Panc1 (cell line): Measurements from ENCODE around the gene GLRX5. TPM values are rescaled to one million over a fixed set of nuclear protein-coding genes. Genes with fewer than 3 reads are reported as not detected.

Experiments
- ATAC-seq: fragments of 200-7000 bp; cut with Tn5 transposase; 2 replicates; pipeline ENCODE4 v1.9.1; 2020; ENCODE audit warnings: mild to moderate bottlenecking, moderate library complexity
- BruUV-seq: library from RNA; stranded (reverse); fragments of 400-500 nt; replicated peaks from 2 replicates; lab custom pipeline; 2021; lab: Mats Ljungman, UMichigan
- CTCF ChIA-PET: fragments of 300-600 bp; sonication (Branson Sonifier 250); formaldehyde crosslinking; loops from one replicate; lab custom pipeline; 2022; ENCODE audit warnings: antibody characterized with exemption; lab: Charles Lee
- POLR2A ChIA-PET: fragments of 300-600 bp; sonication (Branson Sonifier 250); formaldehyde crosslinking; loops from one replicate; lab custom pipeline; 2022; ENCODE audit warnings: antibody characterized with exemption; lab: Charles Lee
- DNase-seq: peaks from one replicate; pipeline ENCODE4 v3.0.0-alpha.2; 2010; ENCODE audit warnings: low read depth, low spot score
- H3K27ac ChIP-seq: 2 replicates; pipeline ENCODE4 v1.5.1; 2011; ENCODE audit warnings: mild to moderate bottlenecking, low read length, inconsistent platforms
- H3K27me3 ChIP-seq: fragments of 200-500 bp; sonication (Bioruptor generic); 2 replicates; pipeline ENCODE4 v1.6.0; 2014; ENCODE audit warnings: low read length, inconsistent platforms; ENCODE audit not compliant: control insufficient read depth, insufficient read depth
- H3K36me3 ChIP-seq: fragments of 200-500 bp; sonication (Bioruptor generic); 2 replicates; pipeline ENCODE4 v1.5.1; 2014; ENCODE audit warnings: inconsistent platforms, mild to moderate bottlenecking, low read length, moderate library complexity; ENCODE audit not compliant: control insufficient read depth, insufficient read depth
- H3K4me1 ChIP-seq: 2 replicates; pipeline ENCODE4 v1.5.1; 2011; ENCODE audit warnings: inconsistent platforms, mild to moderate bottlenecking, low read length, moderate library complexity; ENCODE audit not compliant: control insufficient read depth, insufficient read depth
- H3K4me3 ChIP-seq, 2 experiments: 2 replicates each; pipeline ENCODE4 v1.5.1; 2011 to 2012; ENCODE audit warnings: low read depth in 2 of 2, low read length in 2 of 2, mild to moderate bottlenecking in 2 of 2, inconsistent platforms in 1 of 2, moderate library complexity in 1 of 2
- H3K9me3 ChIP-seq: fragments of 200-500 bp; sonication (Bioruptor generic); 2 replicates; pipeline ENCODE4 v1.5.1; 2014; ENCODE audit warnings: low read depth, mild to moderate bottlenecking, inconsistent platforms, low read length, moderate library complexity; ENCODE audit not compliant: control insufficient read depth, insufficient read depth
- POLR2AphosphoS5 ChIP-seq: IDR thresholded peaks from 2 replicates; pipeline ENCODE4 v1.6.1; 2012; ENCODE audit warnings: mild to moderate bottlenecking, low read depth, low read length, moderate library complexity
- SIN3A ChIP-seq: IDR thresholded peaks from 2 replicates; pipeline ENCODE4 v1.6.1; 2012; ENCODE audit warnings: low read depth, mild to moderate bottlenecking, low read length, moderate library complexity, borderline replicate concordance; ENCODE audit not compliant: insufficient read depth
- TCF7L2 ChIP-seq: IDR thresholded peaks from 2 replicates; pipeline ENCODE4 v1.6.1; 2011; ENCODE audit warnings: mild to moderate bottlenecking, low read depth, low read length, inconsistent platforms
- in situ Hi-C: cut with HindIII; loops from 2 replicates; pipeline ENCODE4 v1.10.0; 2016; ENCODE audit warnings: low sequenced_read_pairs, low pct_unique_long_range_greater_than_20kb
- intact Hi-C: fragments of 100-400 bp; cut with micrococcal nuclease; formaldehyde crosslinking; loops from one replicate; pipeline ENCODE4 v1.10.0; 2022; ENCODE audit not compliant: unreplicated experiment
- total RNA-seq: library from RNA; stranded (reverse); gene quantifications from one replicate; pipeline ENCODE4 v1.2.1, GENCODE V29; 2021; ENCODE audit not compliant: unreplicated experiment
- TF ChIP-seq, protein P1 (sequence below), 2 experiments: IDR thresholded peaks; 2 replicates each; pipeline ENCODE4 v1.6.1; 2011 to 2012; ENCODE audit warnings: low read depth in 2 of 2, control low read depth in 1 of 2, low read length in 1 of 2, mild to moderate bottlenecking in 1 of 2, moderate library complexity in 1 of 2; ENCODE audit not compliant: insufficient read depth in 1 of 2
- TF ChIP-seq, protein P2 (sequence below): fragments of 450-650 bp; IDR thresholded peaks from 2 replicates; pipeline ENCODE4 v1.5.1; 2017; ENCODE audit warnings: mild to moderate bottlenecking

The GLRX5 gene
- total RNA-seq, 1 experiment from 2014 or later = 38.6 TPM

DNA sequence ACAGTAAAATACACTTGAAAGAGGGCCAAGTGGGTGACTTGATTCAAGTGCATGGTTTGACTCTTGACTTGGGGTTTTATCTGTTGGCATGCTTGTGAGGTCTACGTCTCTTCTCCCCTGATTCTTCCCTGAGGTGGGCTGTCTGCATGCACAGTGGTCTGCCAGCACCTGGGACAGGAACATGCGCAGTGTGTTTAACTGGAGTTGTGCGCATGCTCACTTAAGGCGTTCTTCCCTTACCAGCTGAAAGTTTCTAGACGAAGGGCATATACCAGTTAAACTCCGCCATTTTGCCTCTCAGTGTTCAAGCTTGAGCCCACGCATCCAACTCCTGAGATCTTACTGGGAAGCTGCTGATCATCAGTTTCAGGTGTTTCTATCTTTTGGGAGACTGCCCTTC is 38.5 kb downstream of the GLRX5 start:
- in situ Hi-C loops (no loop called here), intact Hi-C loops (no loop called here)
- Histone ChIP-seq H3K27ac (no peak overlapping the region), H3K27me3 (no peaks in the 10 kb centered on the region), H3K9me3 (no peaks in the 10 kb centered on the region), H3K36me3 (no peaks in the 10 kb centered on the region), H3K4me1 (no peaks in the 10 kb centered on the region), H3K4me3 (no peak overlapping the region)
- ATAC-seq (no peak), DNase-seq (no peak)
- ChIA-PET POLR2A (no interaction called here), CTCF (no interaction called here)
- TF ChIP-seq, protein P1, sequence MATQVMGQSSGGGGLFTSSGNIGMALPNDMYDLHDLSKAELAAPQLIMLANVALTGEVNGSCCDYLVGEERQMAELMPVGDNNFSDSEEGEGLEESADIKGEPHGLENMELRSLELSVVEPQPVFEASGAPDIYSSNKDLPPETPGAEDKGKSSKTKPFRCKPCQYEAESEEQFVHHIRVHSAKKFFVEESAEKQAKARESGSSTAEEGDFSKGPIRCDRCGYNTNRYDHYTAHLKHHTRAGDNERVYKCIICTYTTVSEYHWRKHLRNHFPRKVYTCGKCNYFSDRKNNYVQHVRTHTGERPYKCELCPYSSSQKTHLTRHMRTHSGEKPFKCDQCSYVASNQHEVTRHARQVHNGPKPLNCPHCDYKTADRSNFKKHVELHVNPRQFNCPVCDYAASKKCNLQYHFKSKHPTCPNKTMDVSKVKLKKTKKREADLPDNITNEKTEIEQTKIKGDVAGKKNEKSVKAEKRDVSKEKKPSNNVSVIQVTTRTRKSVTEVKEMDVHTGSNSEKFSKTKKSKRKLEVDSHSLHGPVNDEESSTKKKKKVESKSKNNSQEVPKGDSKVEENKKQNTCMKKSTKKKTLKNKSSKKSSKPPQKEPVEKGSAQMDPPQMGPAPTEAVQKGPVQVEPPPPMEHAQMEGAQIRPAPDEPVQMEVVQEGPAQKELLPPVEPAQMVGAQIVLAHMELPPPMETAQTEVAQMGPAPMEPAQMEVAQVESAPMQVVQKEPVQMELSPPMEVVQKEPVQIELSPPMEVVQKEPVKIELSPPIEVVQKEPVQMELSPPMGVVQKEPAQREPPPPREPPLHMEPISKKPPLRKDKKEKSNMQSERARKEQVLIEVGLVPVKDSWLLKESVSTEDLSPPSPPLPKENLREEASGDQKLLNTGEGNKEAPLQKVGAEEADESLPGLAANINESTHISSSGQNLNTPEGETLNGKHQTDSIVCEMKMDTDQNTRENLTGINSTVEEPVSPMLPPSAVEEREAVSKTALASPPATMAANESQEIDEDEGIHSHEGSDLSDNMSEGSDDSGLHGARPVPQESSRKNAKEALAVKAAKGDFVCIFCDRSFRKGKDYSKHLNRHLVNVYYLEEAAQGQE (IDR thresholded peaks at IDR 0.05; ENCODE audit: insufficient read depth in 1 of 2, low read depth in 2 of 2, low read length in 1 of 2) = no peak
- TF ChIP-seq SIN3A (no peak), TCF7L2 (no peak), POLR2AphosphoS5 (no peak)
- TF ChIP-seq, protein P2, sequence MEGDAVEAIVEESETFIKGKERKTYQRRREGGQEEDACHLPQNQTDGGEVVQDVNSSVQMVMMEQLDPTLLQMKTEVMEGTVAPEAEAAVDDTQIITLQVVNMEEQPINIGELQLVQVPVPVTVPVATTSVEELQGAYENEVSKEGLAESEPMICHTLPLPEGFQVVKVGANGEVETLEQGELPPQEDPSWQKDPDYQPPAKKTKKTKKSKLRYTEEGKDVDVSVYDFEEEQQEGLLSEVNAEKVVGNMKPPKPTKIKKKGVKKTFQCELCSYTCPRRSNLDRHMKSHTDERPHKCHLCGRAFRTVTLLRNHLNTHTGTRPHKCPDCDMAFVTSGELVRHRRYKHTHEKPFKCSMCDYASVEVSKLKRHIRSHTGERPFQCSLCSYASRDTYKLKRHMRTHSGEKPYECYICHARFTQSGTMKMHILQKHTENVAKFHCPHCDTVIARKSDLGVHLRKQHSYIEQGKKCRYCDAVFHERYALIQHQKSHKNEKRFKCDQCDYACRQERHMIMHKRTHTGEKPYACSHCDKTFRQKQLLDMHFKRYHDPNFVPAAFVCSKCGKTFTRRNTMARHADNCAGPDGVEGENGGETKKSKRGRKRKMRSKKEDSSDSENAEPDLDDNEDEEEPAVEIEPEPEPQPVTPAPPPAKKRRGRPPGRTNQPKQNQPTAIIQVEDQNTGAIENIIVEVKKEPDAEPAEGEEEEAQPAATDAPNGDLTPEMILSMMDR = no peak
- no TSS peak for BruUV-seq

DNA sequence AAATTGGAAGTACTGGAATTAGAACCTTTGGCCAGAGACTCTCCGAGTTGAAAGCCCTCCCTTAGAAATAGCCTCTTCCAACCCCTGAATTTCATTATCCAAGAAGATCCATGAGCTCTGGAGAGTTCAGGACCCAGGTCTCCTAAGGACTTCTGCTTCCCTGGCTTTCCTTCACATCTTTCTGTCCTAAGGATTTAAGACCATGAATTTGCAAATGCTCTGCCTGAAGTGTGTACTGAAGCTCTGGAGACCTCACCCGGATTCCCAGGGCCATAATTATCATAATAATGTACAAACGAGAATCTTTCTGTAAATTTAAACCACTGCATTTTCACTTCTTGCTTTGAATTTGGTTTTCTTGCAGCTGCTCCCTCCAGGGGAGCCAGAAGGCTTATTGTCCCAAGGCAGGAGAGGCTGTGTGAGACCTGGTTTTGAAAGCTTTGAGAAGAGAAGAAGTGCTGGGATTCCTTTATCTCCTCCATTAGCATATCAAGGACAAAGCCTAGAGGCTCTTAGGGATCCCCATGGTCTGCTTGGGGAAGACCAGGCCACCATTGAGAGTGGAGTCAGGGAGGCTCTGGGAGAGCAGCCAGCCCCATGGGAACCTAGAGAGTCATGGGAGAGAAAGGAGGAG is 41.1 kb downstream of the GLRX5 start:
- no peaks in the 10 kb centered on the region for H3K27me3 ChIP-seq
- H3K9me3 ChIP-seq = no peaks in the 10 kb centered on the region
- no peak overlapping the region for H3K4me3 ChIP-seq
- ChIA-PET POLR2A (no interaction called here), CTCF (no interaction called here)
- in situ Hi-C loops = no loop called here
- TF ChIP-seq SIN3A (no peak), TCF7L2 (no peak), POLR2AphosphoS5 (no peak)
- TF ChIP-seq, protein P1 (IDR thresholded peaks at IDR 0.05; ENCODE audit: insufficient read depth in 1 of 2, low read depth in 2 of 2, low read length in 1 of 2) = no peak
- TF ChIP-seq, protein P2 = no peak
- DNase-seq (no peak), ATAC-seq (no peak)
- intact Hi-C loops = no loop called here
- BruUV-seq = no TSS peak
- no peaks in the 10 kb centered on the region for H3K4me1 ChIP-seq
- H3K27ac ChIP-seq = no peak overlapping the region
- H3K36me3 ChIP-seq = no peaks in the 10 kb centered on the region
